Stimulated activated CD8-positive, alpha-beta memory T cell treated with anti-CD3 and anti-CD28 coated beads, Interleukin-12 subunit alpha, Interleukin-12 subunit beta, amount 100 ng/mL, for 24 hours (primary cell): ENCODE measurements around the gene FOXB1.

Source experiments
- DNase-seq: peaks from one replicate; pipeline ENCODE4 v3.0.0-alpha.2; 2020; ENCODE audit errors: extremely low read depth

FOXB1 gene

GRCh38 chr15:60004009-60004845 is at the start of gene FOXB1:
Gene FOXB1 (plus strand): TSS chr15:60004311. CDS start chr15:60004964, 653 bp downstream.
- DNase-seq: no peak

DNA sequence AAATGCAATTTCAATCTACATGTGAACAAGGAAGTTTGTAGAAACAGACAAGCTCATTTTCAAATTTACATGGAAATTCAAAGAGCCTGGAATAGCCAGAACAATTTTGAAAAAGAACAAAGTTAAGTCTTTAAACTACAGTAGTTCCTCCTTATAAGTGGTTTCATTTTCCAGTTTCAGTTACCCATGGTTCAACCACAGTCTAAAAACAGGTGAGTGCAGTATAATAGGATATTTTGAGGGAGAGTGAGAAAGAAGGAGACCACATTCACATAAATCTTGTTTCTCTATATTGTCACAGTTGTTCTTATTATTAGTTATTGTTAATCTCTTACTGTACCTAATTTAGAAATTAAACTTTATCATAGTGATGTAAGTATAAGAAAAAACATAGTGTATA is 45.8 kb upstream of the FOXB1 start:
- no peak for DNase-seq

- no peak for DNase-seq
Measured at GRCh38 chr15:59960318-59960717, 43.8 kb upstream of the FOXB1 start.

DNA sequence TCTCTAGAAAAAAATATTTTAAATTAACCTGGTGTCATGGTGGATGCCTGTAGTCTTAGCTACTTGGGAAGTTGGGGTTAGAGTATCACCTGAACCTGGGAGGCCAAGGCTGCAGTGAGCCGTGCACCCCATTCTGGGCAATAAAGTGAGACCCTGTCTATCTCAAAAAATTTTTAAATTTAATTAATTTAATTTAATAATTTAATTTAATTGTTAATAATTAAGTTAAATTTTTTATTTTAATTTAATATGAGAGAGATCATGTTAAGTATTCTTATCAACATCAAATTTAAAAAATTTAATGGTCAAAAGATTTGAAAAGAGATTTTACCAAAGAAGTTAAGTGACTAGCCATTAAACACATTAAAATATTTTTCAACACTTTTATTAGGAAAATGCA is 40.8 kb upstream of the FOXB1 start:
- DNase-seq: no peak

- no peak for DNase-seq
Measured at GRCh38 chr15:59963925-59964324, 40.2 kb upstream of the FOXB1 start.

DNA sequence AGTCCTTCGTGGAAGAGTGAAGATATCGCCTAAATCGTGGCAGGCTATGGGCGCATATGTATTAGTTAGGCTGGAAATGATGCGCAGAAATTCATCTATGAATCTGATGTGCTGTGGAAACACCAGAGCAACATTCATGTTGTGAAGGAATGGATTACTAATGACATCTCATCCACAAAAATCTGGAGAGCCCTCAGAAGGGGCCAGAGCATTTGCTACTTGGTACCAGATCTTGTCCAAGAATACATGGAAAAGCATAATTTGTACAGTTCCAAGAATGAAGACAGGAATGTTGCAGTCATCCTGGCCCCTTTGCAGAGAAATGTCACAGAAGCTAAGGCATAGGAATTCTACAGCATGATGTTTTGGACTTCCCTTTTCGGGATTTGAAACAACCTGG is 38.4 kb upstream of the FOXB1 start:
- no peak for DNase-seq

GRCh38 chr15:59966262-59966661 is 37.8 kb upstream of the FOXB1 start:
- no peak for DNase-seq

DNA sequence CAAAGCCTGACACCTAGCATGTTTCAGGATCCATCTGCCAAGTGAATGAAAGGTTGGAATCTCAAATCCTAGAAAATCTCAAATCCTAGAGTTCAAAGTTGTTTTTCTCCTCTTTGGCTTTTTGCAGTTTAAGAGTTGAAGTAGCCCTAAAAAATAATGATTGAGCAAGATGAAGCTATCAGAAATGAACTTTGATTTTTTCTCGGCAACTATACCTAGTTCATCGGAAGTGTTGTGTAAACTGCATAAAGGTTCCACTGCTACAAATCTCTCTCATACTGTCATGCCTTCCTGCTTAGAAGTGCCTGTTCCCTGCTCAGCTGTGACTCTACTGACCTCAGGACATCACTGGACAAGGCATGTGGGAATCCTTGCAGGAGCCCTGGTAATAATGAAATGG is 35.8 kb upstream of the FOXB1 start:
- DNase-seq: no peak

DNA sequence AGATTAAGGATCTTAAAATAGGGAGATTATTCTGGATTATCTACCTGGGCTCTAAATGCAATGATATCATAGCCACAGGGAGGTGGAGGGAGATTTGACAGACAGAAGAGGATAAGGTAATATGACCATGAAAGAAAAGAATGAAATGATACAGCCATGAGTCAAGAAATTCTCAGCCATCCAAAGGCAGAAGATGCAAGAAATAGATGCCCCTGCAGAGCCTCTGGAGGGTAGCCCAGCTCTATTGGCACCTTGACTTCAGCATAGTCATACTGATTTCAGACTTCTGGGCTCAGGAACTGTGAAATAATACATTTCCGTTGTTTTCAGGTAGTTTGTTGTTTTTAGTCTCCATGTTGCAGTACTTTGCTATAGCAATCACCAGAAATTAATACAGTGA is 31.9 kb upstream of the FOXB1 start:
- no peak for DNase-seq

GRCh38 chr15:59976480-59977271 is 27.4 kb upstream of the FOXB1 start:
- no peak for DNase-seq

DNA sequence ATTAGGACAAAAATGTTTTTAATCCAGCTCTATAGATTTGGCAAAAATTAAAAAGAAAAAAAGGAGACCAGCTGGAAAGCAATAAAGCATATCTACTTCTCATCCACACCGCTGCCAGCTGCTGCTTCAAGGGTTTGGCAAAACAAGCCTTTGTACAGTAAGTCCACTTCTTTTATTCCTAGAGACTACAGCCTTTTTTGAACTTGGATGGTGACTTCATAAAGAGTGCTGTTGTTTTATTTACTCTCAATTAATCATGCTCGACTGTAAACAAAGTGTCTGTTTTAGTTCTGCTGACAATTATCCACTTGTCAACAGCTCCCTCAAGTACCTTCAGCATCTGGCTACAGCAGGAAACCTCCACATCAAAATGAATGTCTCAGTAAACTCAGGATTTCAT is 12.3 kb upstream of the FOXB1 start:
- no peak for DNase-seq

DNA sequence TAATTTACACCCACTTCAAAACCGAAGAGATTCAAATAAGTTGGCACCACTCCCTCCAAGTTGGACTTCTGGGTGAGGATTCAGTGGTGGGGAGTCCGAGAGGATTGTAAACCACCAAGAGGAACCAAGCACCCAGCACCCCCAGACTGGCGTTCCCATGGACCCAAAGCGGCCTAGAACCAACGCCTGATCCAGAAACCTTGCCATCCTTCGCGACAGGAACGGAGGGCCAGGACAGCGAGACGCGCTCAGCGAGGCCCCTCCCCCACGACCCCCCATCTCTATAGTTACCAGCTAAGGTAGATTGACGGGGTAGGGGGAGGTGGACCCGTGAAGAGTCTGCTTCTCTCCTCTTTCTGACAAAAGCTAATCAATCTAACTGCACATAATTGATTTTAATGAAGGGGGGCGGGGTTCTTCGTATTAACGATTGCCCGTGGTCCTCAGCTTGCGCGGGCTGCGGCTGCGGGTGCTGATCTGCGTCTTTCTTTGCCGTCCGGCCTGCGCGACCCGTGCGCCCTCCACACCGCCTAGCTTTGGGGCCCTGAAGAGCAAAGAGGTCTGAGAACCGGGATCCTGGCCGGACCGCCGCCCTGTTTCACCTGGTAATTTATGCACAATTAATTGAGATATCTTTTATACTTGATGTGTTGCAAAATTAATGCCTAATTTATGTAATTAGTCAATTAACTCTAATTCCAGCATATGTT is 10.9 kb upstream of the FOXB1 start:
- no peak for DNase-seq

DNA sequence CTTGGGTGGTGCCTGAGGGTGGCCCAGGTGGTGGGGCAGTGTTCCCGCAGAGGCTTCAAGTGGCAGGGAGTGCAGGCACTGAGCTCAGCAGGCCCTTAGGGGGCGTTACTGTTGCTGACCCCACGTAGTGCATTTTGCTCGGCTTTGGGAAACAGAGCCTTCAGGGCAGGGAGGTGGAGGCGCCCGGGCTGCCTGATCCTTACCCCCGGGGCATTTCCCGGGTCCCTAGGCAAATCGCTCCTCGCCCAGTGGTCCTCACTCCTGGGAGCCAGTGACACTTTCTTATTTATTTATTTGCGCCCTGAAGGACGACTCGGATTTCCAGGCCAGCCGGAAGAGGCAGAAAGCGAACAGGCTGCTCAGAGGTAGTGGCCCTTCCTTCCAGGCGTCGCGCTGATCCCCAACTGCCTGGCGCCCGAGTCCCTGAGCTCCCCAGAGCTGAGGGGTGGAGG is 10.1 kb upstream of the FOXB1 start:
- no peak for DNase-seq

DNA sequence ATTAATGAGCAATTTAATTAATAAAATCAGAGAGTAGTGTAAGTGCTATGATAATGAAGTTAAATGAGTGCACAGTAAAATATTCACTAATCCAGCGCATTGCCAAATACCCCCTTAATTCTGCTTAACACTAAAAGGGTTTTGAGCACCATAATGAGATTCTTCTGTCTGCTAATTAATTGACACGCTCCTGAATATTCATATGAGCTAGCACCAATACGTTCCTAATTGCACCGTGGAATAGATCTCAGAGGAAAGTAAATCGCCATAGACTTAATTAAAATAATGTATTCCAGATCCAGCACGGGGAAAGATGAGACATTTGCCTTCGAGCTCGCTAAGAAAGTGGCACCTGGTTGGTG is 9.6 kb upstream of the FOXB1 start:
- no peak for DNase-seq

- DNase-seq: no peak
Measured at GRCh38 chr15:59994888-59995557, 9.1 kb upstream of the FOXB1 start.

GRCh38 chr15:59995568-59996297 is 8.4 kb upstream of the FOXB1 start:
- no peak for DNase-seq

DNA sequence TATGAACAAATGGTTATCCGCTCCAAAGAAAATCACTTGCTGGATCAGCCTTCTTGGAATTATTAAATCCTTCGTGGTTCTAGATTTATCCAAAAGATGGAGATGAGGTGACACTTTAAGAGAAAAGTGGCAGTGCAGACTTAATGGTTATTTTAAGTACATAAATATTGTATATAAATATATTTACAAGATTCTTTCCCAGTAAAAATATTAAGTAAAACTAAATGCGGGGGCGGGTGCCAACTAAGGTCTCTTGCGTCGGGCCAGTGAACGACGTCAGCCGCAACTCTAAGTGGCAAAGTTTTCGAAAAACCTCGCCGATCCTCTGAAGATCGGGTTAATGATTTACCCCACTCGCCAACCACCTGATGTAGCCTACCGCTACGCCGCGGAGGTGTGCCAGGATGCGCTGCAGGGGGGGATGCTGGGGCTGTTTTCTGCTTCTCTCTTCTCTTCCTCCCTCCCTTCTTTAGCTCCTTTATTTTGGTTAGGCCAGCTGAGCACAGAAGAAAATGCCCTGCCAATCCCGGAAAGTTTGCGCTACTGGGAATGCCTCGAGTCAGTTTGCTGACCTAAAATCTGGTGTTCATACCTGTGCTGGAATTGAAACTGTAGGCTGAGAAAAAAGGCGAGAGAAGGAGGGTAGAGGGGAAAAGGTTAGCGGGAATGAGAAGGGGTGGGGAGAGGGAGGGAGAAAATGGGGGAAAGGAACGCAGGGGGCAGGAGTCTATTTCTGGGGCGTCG is 7.6 kb upstream of the FOXB1 start:
- DNase-seq: no peak

DNA sequence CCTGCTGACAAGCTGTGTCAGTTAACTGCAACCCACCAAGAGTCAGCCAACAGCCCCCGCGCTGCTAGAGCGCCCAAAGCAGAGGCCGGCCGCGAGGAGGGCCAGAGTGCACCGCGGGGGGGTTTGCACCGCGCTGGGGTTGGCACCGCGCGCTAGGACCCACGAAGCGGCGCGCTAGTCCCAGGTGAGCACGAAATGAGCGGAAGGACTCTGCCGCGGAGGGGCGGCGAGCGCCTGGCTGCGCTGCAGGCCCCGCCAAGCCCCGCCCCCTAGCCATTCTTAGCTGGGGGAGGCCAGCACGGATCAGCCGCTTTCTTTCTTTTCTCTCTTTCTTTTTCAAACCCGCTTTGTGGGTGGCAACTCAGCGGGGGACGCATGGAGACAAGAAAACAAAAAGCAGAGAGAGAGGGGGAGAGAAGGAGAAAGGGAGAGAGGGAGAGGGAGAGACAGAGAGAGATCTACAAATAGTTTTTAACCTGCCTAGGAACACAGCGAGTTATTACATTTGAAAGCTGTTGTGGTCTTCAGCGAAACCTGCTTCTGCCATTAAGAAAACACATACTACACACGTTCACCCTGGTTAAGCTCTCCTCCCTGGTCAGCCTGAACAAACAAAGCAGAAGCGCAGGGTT is 6.9 kb upstream of the FOXB1 start:
- peak; percentile 23 for DNase-seq

DNA sequence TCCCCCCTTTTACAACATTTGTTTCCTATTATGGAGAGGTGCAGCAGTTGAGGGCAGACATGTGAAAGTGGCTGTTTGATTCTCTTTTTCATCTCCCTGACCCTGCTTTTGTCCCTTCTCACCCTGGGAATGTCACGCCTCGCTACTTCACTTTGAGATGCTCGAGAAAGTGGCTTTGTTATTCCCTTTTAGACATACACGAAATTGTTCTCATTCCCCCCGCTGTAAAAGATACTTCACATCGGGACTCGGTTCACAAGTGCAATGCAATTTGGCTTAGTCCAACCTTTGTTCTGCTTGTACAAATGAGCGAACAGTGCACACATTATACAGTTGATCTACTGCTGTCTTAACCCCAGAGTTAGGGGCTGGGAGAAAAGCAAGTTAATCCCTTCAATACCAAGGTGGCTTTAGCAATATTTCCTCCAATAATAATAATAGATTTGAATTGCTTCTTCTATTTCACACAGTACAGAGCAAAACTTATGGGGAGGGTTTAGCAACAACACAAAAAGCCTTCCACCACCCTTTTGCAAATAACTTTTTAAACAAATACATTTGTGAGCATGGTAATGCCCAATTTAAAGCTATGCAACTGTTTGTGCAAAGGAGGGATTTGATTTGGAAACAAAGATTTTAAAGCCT is 5.7 kb upstream of the FOXB1 start:
- no peak for DNase-seq
